Trophoblast cell (in vitro differentiated cells and primary cell): ENCODE results near the gene DCUN1D3.

Experiments used
- DNase-seq, 2 donors: peaks; one replicate each; pipeline ENCODE4 v3.0.0-alpha.2; 2016
- H2AFZ ChIP-seq: 2 replicates; pipeline ENCODE4 v1.6.1; 2013; ENCODE audit warnings: low read length, moderate library complexity, mild to moderate bottlenecking; ENCODE audit not compliant: insufficient read depth, poor library complexity
- H2AK5ac ChIP-seq: 2 replicates; pipeline ENCODE4 v1.6.1; 2013; ENCODE audit warnings: mild to moderate bottlenecking, low read length
- H2BK120ac ChIP-seq: 2 replicates; pipeline ENCODE4 v1.6.1; 2013; ENCODE audit warnings: low read length, mild to moderate bottlenecking, moderate library complexity; ENCODE audit not compliant: insufficient read depth, poor library complexity
- H2BK12ac ChIP-seq: 2 replicates; pipeline ENCODE4 v1.6.1; 2013; ENCODE audit warnings: mild to moderate bottlenecking, low read length, moderate library complexity
- H2BK5ac ChIP-seq: 2 replicates; pipeline ENCODE4 v1.6.1; 2013; ENCODE audit warnings: low read length, low read depth, moderate library complexity, mild to moderate bottlenecking; ENCODE audit not compliant: poor library complexity
- H3K14ac ChIP-seq: 2 replicates; pipeline ENCODE4 v1.6.1; 2013; ENCODE audit warnings: mild to moderate bottlenecking, low read length
- H3K18ac ChIP-seq: 2 replicates; pipeline ENCODE4 v1.6.1; 2013; ENCODE audit warnings: mild to moderate bottlenecking, low read length
- H3K23ac ChIP-seq: 2 replicates; pipeline ENCODE4 v1.6.1; 2013; ENCODE audit warnings: low read length
- H3K27ac ChIP-seq: 2 replicates; pipeline ENCODE4 v1.5.1; 2013; ENCODE audit warnings: low read depth, mild to moderate bottlenecking, inconsistent platforms, low read length, moderate library complexity
- H3K27me3 ChIP-seq: 2 replicates; pipeline ENCODE4 v1.6.1; 2013; ENCODE audit warnings: inconsistent platforms, mild to moderate bottlenecking, low read length, moderate library complexity; ENCODE audit not compliant: insufficient read depth
- H3K36me3 ChIP-seq, 2 experiments: 1 replicate in 1 of 2; 2 replicates in 1 of 2; pipeline ENCODE4 v1.6.1; 2013; ENCODE audit warnings: low read length in 2 of 2, mild to moderate bottlenecking in 2 of 2, moderate library complexity in 1 of 2; ENCODE audit not compliant: insufficient read depth in 2 of 2, control insufficient read depth in 1 of 2
- H3K4ac ChIP-seq: 2 replicates; pipeline ENCODE4 v1.6.1; 2013; ENCODE audit warnings: low read depth, mild to moderate bottlenecking, low read length, moderate library complexity
- H3K4me1 ChIP-seq, 2 experiments: 1 replicate in 1 of 2; 2 replicates in 1 of 2; pipeline ENCODE4 v1.6.1; 2013; ENCODE audit warnings: low read length in 2 of 2, mild to moderate bottlenecking in 2 of 2, moderate library complexity in 1 of 2; ENCODE audit not compliant: insufficient read depth in 2 of 2, control insufficient read depth in 1 of 2
- H3K4me2 ChIP-seq: 2 replicates; pipeline ENCODE4 v1.6.1; 2013; ENCODE audit warnings: inconsistent platforms, mild to moderate bottlenecking, low read length, moderate library complexity
- H3K4me3 ChIP-seq: 2 replicates; pipeline ENCODE4 v1.5.1; 2013; ENCODE audit warnings: mild to moderate bottlenecking, low read depth, low read length, inconsistent platforms
- H3K79me1 ChIP-seq: one replicate; pipeline ENCODE4 v1.6.1; 2013; ENCODE audit warnings: low read length
- H3K79me2 ChIP-seq: 2 replicates; pipeline ENCODE4 v1.6.1; 2013; ENCODE audit warnings: low read length, mild to moderate bottlenecking; ENCODE audit not compliant: control insufficient read depth, insufficient read depth, poor library complexity
- H3K9ac ChIP-seq: 2 replicates; pipeline ENCODE4 v1.6.1; 2013; ENCODE audit warnings: mild to moderate bottlenecking, low read length
- H3K9me3 ChIP-seq: 2 replicates; pipeline ENCODE4 v1.6.1; 2013; ENCODE audit warnings: low read depth, mild to moderate bottlenecking, control low read depth, inconsistent platforms, low read length; ENCODE audit not compliant: insufficient read depth
- H4K12ac ChIP-seq: 2 replicates; pipeline ENCODE4 v1.6.1; 2013; ENCODE audit warnings: low read depth, mild to moderate bottlenecking, low read length, moderate library complexity
- H4K8ac ChIP-seq: 2 replicates; pipeline ENCODE4 v1.6.1; 2013; ENCODE audit warnings: low read depth, mild to moderate bottlenecking, low read length, moderate library complexity
- H4K91ac ChIP-seq: one replicate; pipeline ENCODE4 v1.6.1; 2013; ENCODE audit warnings: low read depth, mild to moderate bottlenecking, low read length, moderate library complexity
- WGBS: extraction: QIAGEN DNeasy Blood & Tissue Kit; methylation state at CpG from one replicate; pipeline ENCODE4 v1.1.7; 2013; ENCODE audit warnings: missing lambda C conversion rate; ENCODE audit not compliant: insufficient read length, insufficient coverage; ENCODE audit errors: extremely low coverage; 5-methylcytosine and 5-hydroxymethylcytosine counted together

The DCUN1D3 gene

DNA sequence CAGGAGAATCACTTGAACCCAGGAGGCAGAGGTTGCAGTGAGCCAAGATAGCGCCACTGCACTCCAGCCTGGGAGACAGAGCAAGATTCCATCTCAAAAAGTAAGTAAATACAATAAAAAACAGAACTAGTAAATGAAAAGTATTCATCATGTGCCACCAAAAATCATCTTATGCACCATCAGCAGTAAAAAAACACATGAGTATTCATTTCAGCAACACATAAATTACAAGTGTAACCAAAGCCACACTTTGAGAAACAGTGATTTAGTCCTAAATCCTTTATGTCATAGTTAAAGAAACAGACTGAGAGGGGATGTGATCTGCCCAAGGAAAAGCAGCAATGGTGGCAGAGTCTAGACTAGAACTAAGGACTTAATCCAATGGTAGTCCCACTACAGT lies 13.0 kb downstream of the DCUN1D3 start:
- Histone ChIP-seq H2BK120ac (no peak overlapping the region), H3K4me2 (no peak overlapping the region), H4K12ac (no peak overlapping the region), H3K79me1 (no peaks in the 10 kb centered on the region), H3K27me3 (no peaks in the 10 kb centered on the region), H3K23ac (no peak overlapping the region), H3K79me2 (peaks cover 3% of the 10 kb centered on the region), H3K4ac (no peak overlapping the region), H2BK5ac (no peak overlapping the region), H3K9me3 (no peaks in the 10 kb centered on the region), H3K4me1 (peaks cover 5% of the 10 kb centered on the region in 2 experiments), H2BK12ac (no peak overlapping the region), H2AFZ (no peak overlapping the region), H3K14ac (no peak overlapping the region), H3K27ac (no peak overlapping the region), H3K9ac (no peak overlapping the region), H4K91ac (no peak overlapping the region), H3K36me3 (peaks cover 6 to 8% of the 10 kb centered on the region in 2 experiments), H3K18ac (no peak overlapping the region), H4K8ac (no peak overlapping the region), H3K4me3 (no peak overlapping the region), H2AK5ac (no peak overlapping the region)
- WGBS, result no CpG with 5 or more reads among the region's 1 CpG
- no peak for DNase-seq

GRCh38 chr16:20886320-20886719 lies 13.8 kb downstream of the DCUN1D3 start:
- Histone ChIP-seq H2AK5ac (no peak overlapping the region), H2BK5ac (no peak overlapping the region), H3K36me3 (peaks cover 2 to 4% of the 10 kb centered on the region in 2 experiments), H3K14ac (no peak overlapping the region), H3K79me2 (no peaks in the 10 kb centered on the region), H3K27me3 (no peaks in the 10 kb centered on the region), H3K9ac (no peak overlapping the region), H3K18ac (no peak overlapping the region), H4K8ac (no peak overlapping the region), H4K12ac (no peak overlapping the region), H3K4ac (no peak overlapping the region), H3K4me1 (peaks cover 5% of the 10 kb centered on the region in 2 experiments), H3K9me3 (no peaks in the 10 kb centered on the region), H3K79me1 (no peaks in the 10 kb centered on the region), H2BK12ac (no peak overlapping the region), H3K27ac (no peak overlapping the region), H3K4me2 (no peak overlapping the region), H2BK120ac (no peak overlapping the region), H3K4me3 (no peak overlapping the region), H4K91ac (no peak overlapping the region), H2AFZ (no peak overlapping the region), H3K23ac (no peak overlapping the region)
- no peak for DNase-seq
- WGBS, result no CpG with 5 or more reads among the region's 1 CpG

DNA sequence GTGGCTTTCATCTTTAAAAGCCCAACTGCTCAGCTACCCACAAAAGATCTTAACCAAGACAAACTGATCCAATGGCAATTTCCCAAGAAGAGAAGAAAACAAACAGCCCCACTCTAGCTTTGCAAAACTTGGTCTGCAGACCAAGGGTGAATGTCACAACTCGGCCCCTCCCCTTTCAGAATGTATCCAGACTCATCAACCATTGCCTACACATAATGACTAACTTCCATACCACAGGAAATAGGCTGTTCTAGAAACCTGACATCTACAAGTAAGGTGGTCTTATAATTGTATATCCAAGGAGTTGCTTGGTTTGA lies 16.0 kb downstream of the DCUN1D3 start:
- Histone ChIP-seq H3K4me3 (no peak overlapping the region), H3K4me1 (peaks cover under 1 to 2% of the 10 kb centered on the region in 2 experiments), H2AFZ (no peak overlapping the region), H3K9ac (no peak overlapping the region), H3K14ac (no peak overlapping the region), H3K4ac (no peak overlapping the region), H3K23ac (no peak overlapping the region), H2BK120ac (no peak overlapping the region), H3K79me1 (no peaks in the 10 kb centered on the region), H4K12ac (no peak overlapping the region), H4K8ac (no peak overlapping the region), H3K18ac (no peak overlapping the region), H3K36me3 (peaks cover 0 to 3% of the 10 kb centered on the region in 2 experiments), H3K27me3 (no peaks in the 10 kb centered on the region), H2AK5ac (no peak overlapping the region), H3K9me3 (no peaks in the 10 kb centered on the region), H4K91ac (no peak overlapping the region), H2BK5ac (no peak overlapping the region), H2BK12ac (no peak overlapping the region), H3K27ac (no peak overlapping the region), H3K4me2 (no peak overlapping the region), H3K79me2 (no peaks in the 10 kb centered on the region)
- no peak for DNase-seq
- no CpG with 5 or more reads among the region's 1 CpG for WGBS

DNA sequence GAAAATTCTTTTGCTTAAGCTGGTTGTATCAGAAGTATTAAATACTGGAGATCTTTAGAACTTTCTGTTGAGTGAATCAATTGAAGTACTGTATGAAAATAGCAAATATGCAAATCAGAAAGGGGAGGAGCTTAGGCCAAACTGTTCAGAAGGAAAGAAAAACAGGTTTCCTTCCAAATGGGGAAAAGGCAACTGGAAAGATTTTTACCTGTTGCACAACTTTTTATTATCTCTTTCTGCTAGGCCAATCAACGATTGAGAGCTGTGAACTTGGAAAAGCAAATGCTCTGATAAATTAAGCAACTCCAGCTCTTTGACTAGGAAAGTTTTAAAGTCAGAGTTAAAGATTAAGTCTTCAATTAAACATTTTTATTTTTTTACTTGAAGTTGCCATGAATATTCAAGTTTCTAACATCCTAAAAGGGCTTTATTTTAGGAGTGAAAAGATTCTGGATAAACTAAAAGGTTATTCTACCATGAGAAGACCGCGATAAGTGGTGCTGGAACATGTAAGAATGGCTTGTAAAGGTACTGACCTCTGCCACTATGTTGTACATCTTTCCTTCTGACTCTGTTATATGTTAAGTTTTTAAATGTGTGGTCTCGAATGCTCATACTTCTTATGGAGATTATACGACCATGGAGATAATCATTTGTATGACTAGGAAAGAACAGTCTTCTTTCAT lies 16.5 kb downstream of the DCUN1D3 start:
- Histone ChIP-seq H2BK120ac (no peak overlapping the region), H3K9me3 (no peaks in the 10 kb centered on the region), H3K9ac (no peak overlapping the region), H3K79me1 (no peaks in the 10 kb centered on the region), H3K4me1 (peaks cover 2 to 3% of the 10 kb centered on the region in 2 experiments), H3K27ac (no peak overlapping the region), H4K91ac (no peak overlapping the region), H3K4me2 (no peak overlapping the region), H3K4me3 (no peak overlapping the region), H3K23ac (no peak overlapping the region), H2AK5ac (no peak overlapping the region), H2BK12ac (no peak overlapping the region), H4K12ac (no peak overlapping the region), H2BK5ac (no peak overlapping the region), H3K36me3 (peaks cover 0 to 3% of the 10 kb centered on the region in 2 experiments), H3K4ac (no peak overlapping the region), H4K8ac (no peak overlapping the region), H3K18ac (no peak overlapping the region), H3K79me2 (no peaks in the 10 kb centered on the region), H2AFZ (no peak overlapping the region), H3K27me3 (no peaks in the 10 kb centered on the region), H3K14ac (no peak overlapping the region)
- DNase-seq, result peak in 1 of 2 donors; percentile 37
- WGBS, result no CpG with 5 or more reads among the region's 5 CpGs
